ENCODE results near the gene SLC43A1.

SLC43A1 gene

DNA sequence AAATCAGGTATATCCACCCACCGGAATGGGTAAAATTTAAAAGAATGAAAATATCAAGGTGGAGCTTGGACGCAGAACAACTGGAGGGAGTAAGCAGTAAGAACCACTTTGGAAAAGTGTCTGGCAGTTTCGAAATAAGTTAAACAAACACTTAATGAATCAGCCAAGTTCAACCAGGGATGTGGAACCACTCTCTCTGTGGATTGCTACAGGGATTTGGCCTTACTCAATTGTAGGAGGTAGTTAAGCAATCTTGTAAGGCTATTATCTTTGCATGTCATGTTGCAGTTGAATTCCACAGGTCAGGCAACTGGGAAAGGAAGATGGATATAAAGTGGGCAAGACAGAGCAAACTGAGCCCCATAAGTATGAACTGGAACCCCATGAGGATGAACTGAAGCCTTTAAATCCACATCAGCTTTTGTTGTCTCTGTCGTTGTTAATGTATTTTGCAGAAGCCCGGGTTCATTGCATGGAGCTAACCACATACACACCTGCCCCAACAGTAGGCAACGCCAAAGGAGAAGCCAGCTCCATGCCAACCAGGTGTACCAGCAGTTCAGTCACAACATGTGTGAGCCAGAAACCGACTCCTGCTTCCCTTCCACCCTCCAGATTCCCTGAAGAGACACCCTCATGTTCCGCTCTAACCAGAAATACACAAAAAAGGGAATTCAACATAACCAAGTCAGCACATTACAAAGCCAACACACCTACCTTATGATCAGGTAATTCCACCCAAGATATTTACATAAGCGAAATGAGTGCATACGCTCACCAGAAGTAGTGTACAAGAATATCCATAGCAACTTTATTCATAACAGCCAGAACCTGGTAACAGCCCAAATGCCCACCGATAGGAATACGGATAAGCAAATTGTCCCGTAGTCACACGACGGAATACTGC lies 80.6 kb downstream of the SLC43A1 start:
- Histone ChIP-seq H3K27me3 (ENCODE audit: insufficient read depth, insufficient read length) (no peaks in the 10 kb centered on the region), H3K4me3 (ENCODE audit: insufficient read length, low read depth) (no peak overlapping the region), H3K9me3 (ENCODE audit: insufficient read depth, low read length) (no peaks in the 10 kb centered on the region), H3K4me1 (ENCODE audit: insufficient read depth, insufficient read length) (no peaks in the 10 kb centered on the region), H3K36me3 (ENCODE audit: insufficient read depth, insufficient read length, low read length) (no peaks in the 10 kb centered on the region), H3K9ac (ENCODE audit: insufficient read length, low read depth) (no peak overlapping the region)
- no peak for TF ChIP-seq SUZ12 (IDR thresholded peaks at IDR 0.05; ENCODE audit: extremely low read depth, insufficient read depth, insufficient read length)
- TF ChIP-seq YY1 (IDR thresholded peaks at IDR 0.05; ENCODE audit: insufficient read depth, insufficient read length), result no peak
- no peak for TF ChIP-seq ZNF274 (IDR thresholded peaks at IDR 0.05; ENCODE audit: low read depth, low read length)
- no peak for DNase-seq (ENCODE audit: low read depth, low spot score)

Measured in NT2/D1 (cell line).